Measurements from ENCODE around the gene GTF3C4. TPM values are rescaled to one million over a fixed set of nuclear protein-coding genes. Genes with fewer than 3 reads are reported as not detected.

The GTF3C4 gene
- polyA plus RNA-seq, 1 donor from 2014 or later = 11.1 TPM

DNA sequence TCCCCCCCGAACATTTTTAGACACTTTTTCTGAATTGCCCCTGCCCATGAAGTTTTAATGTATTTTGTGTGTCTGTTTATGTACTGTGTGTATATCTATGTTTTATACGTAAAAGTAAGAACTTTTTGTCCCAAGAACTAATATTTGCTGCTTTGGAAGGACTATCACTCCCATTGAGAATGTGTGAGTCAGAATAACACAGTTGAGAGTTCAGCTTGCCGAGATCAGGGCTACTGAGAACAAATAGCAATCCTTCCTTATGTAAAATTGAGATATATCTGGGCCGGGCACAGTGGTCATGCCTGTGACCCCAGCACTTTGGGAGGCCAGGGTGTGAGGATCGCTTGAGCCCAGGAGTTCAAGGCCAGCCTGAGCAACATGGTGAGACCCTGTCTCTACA lies 11.3 kb downstream of the GTF3C4 start:
- TF ChIP-seq EZH2 (IDR thresholded peaks at IDR 0.05; ENCODE audit: borderline replicate concordance, insufficient read depth, low read length, poor library complexity, severe bottlenecking) (no peak), EP300 (conservative IDR thresholded peaks at IDR 0.05; ENCODE audit: poor library complexity, severe bottlenecking) (no peak), SMC3 (conservative IDR thresholded peaks at IDR 0.05; ENCODE audit: poor library complexity) (no peak), RAD21 (conservative IDR thresholded peaks at IDR 0.05) (no peak), MXI1 (conservative IDR thresholded peaks at IDR 0.05; ENCODE audit: poor library complexity, severe bottlenecking) (no peak), POLR2AphosphoS5 (IDR thresholded peaks at IDR 0.05) (no peak), TAF1 (IDR thresholded peaks at IDR 0.05; ENCODE audit: low read depth) (no peak)
- TF ChIP-seq, protein P1, sequence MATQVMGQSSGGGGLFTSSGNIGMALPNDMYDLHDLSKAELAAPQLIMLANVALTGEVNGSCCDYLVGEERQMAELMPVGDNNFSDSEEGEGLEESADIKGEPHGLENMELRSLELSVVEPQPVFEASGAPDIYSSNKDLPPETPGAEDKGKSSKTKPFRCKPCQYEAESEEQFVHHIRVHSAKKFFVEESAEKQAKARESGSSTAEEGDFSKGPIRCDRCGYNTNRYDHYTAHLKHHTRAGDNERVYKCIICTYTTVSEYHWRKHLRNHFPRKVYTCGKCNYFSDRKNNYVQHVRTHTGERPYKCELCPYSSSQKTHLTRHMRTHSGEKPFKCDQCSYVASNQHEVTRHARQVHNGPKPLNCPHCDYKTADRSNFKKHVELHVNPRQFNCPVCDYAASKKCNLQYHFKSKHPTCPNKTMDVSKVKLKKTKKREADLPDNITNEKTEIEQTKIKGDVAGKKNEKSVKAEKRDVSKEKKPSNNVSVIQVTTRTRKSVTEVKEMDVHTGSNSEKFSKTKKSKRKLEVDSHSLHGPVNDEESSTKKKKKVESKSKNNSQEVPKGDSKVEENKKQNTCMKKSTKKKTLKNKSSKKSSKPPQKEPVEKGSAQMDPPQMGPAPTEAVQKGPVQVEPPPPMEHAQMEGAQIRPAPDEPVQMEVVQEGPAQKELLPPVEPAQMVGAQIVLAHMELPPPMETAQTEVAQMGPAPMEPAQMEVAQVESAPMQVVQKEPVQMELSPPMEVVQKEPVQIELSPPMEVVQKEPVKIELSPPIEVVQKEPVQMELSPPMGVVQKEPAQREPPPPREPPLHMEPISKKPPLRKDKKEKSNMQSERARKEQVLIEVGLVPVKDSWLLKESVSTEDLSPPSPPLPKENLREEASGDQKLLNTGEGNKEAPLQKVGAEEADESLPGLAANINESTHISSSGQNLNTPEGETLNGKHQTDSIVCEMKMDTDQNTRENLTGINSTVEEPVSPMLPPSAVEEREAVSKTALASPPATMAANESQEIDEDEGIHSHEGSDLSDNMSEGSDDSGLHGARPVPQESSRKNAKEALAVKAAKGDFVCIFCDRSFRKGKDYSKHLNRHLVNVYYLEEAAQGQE (IDR thresholded peaks at IDR 0.05; ENCODE audit: borderline replicate concordance) = no peak
- TF ChIP-seq, protein P2, sequence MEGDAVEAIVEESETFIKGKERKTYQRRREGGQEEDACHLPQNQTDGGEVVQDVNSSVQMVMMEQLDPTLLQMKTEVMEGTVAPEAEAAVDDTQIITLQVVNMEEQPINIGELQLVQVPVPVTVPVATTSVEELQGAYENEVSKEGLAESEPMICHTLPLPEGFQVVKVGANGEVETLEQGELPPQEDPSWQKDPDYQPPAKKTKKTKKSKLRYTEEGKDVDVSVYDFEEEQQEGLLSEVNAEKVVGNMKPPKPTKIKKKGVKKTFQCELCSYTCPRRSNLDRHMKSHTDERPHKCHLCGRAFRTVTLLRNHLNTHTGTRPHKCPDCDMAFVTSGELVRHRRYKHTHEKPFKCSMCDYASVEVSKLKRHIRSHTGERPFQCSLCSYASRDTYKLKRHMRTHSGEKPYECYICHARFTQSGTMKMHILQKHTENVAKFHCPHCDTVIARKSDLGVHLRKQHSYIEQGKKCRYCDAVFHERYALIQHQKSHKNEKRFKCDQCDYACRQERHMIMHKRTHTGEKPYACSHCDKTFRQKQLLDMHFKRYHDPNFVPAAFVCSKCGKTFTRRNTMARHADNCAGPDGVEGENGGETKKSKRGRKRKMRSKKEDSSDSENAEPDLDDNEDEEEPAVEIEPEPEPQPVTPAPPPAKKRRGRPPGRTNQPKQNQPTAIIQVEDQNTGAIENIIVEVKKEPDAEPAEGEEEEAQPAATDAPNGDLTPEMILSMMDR (IDR thresholded peaks at IDR 0.05; ENCODE audit: poor library complexity, severe bottlenecking) = no peak
- peaks cover 5% of the 10 kb centered on the region for H3K36me3 ChIP-seq (ENCODE audit: insufficient read depth, low read length)

GRCh38 chr9:132683873-132684272 lies 13.6 kb downstream of the GTF3C4 start:
- no peaks in the 10 kb centered on the region for H3K9me2 ChIP-seq (ENCODE audit: insufficient read depth, low read length)
- no peak overlapping the region for H3K9ac ChIP-seq (ENCODE audit: low read length)
- no peak overlapping the region for H3K4me2 ChIP-seq (ENCODE audit: low read length)
- H3K27ac ChIP-seq (ENCODE audit: low read length) = no peak overlapping the region
- H3K9me3 ChIP-seq (ENCODE audit: low read length) = no peaks in the 10 kb centered on the region
- H3K79me2 ChIP-seq (replicated peaks; ENCODE audit: insufficient read depth, low read length) = peaks cover 30% of the 10 kb centered on the region
- no peak for TF ChIP-seq EP300 (conservative IDR thresholded peaks at IDR 0.05; ENCODE audit: poor library complexity, severe bottlenecking)
- no peaks in the 10 kb centered on the region for H4K20me1 ChIP-seq (ENCODE audit: insufficient read depth)
- H2AFZ ChIP-seq (ENCODE audit: low read depth, low read length) = no peak overlapping the region
- no peaks in the 10 kb centered on the region for H3F3A ChIP-seq (ENCODE audit: insufficient read depth, low read length, poor library complexity, severe bottlenecking)
- no peaks in the 10 kb centered on the region for H3K27me3 ChIP-seq (ENCODE audit: insufficient read depth, low read depth, low read length)
- H3K4me3 ChIP-seq (ENCODE audit: low read length) = no peak overlapping the region
- H3K36me3 ChIP-seq (ENCODE audit: insufficient read depth, low read length) = peaks cover 5% of the 10 kb centered on the region

More for the DNA sequence above, 11.3 kb downstream of the GTF3C4 start:
- no peak overlapping the region for H2AFZ ChIP-seq (ENCODE audit: low read depth, low read length)
- H3K9ac ChIP-seq (ENCODE audit: low read length) = no peak overlapping the region
- no peak overlapping the region for H3K4me3 ChIP-seq (ENCODE audit: low read length)
- no peaks in the 10 kb centered on the region for H3K9me2 ChIP-seq (ENCODE audit: insufficient read depth, low read length)
- no peaks in the 10 kb centered on the region for H3K27me3 ChIP-seq (ENCODE audit: insufficient read depth, low read depth, low read length)
- no peak overlapping the region for H3K4me2 ChIP-seq (ENCODE audit: low read length)
- H4K20me1 ChIP-seq (ENCODE audit: insufficient read depth) = no peaks in the 10 kb centered on the region
- no peak overlapping the region for H3K27ac ChIP-seq (ENCODE audit: low read length)
- H3K9me3 ChIP-seq (ENCODE audit: low read length) = no peaks in the 10 kb centered on the region
- H3F3A ChIP-seq (ENCODE audit: insufficient read depth, low read length, poor library complexity, severe bottlenecking) = no peaks in the 10 kb centered on the region
- peaks cover 41% of the 10 kb centered on the region for H3K79me2 ChIP-seq (replicated peaks; ENCODE audit: insufficient read depth, low read length)

- Histone ChIP-seq H3K9ac (ENCODE audit: low read length) (no peak overlapping the region), H3K4me3 (ENCODE audit: low read length) (no peak overlapping the region), H4K20me1 (ENCODE audit: insufficient read depth) (no peaks in the 10 kb centered on the region), H3K79me2 (replicated peaks; ENCODE audit: insufficient read depth, low read length) (no peaks in the 10 kb centered on the region), H3K9me3 (ENCODE audit: low read length) (no peaks in the 10 kb centered on the region), H3K27me3 (ENCODE audit: insufficient read depth, low read depth, low read length) (no peaks in the 10 kb centered on the region), H3K9me2 (ENCODE audit: insufficient read depth, low read length) (no peaks in the 10 kb centered on the region), H3K27ac (ENCODE audit: low read length) (no peak overlapping the region), H3F3A (ENCODE audit: insufficient read depth, low read length, poor library complexity, severe bottlenecking) (no peaks in the 10 kb centered on the region), H2AFZ (ENCODE audit: low read depth, low read length) (no peak overlapping the region), H3K4me2 (ENCODE audit: low read length) (no peak overlapping the region), H3K36me3 (ENCODE audit: insufficient read depth, low read length) (peaks cover 4% of the 10 kb centered on the region)
- TF ChIP-seq RAD21 (conservative IDR thresholded peaks at IDR 0.05) (no peak), SMC3 (conservative IDR thresholded peaks at IDR 0.05; ENCODE audit: poor library complexity) (no peak)
- TF ChIP-seq, protein P1 (IDR thresholded peaks at IDR 0.05; ENCODE audit: borderline replicate concordance) = no peak
Measured at GRCh38 chr9:132690696-132691095, 20.4 kb downstream of the GTF3C4 start.
